Body of pancreas (tissue), 4 donors: ENCODE data around the gene ABCC3. TPM values are rescaled to one million over a fixed set of nuclear protein-coding genes. Genes with fewer than 3 reads are reported as not detected.
A peak's percentile ranks its signal among the peaks of the same experiment; 100 is the strongest.

Experiments used
- ATAC-seq: fragments of 150-250 bp; one replicate; pipeline ENCODE4 v1.9.1; 2016
- DNase-seq, 4 donors: peaks; one replicate each; pipeline ENCODE4 v3.0.0-alpha.2; 2019
- H3K27ac ChIP-seq, 4 donors: fragments of 200-600 bp; sonication (generic); 1 replicate in 3 of 4; 2 replicates in 1 of 4; pipeline versions ENCODE4 v1.5.1 to v1.6.1; 2016 to 2019; ENCODE audit warnings: mild to moderate bottlenecking in 1 of 4, mixed read lengths in 1 of 4, moderate library complexity in 1 of 4
- H3K27me3 ChIP-seq, 2 donors: fragments of 200-600 bp; sonication (generic); one replicate each; pipeline ENCODE4 v1.6.0; 2016; ENCODE audit warnings: mild to moderate bottlenecking in 1 of 2
- H3K36me3 ChIP-seq, 2 donors: fragments of 200-600 bp; sonication (generic); replicated peaks in 1 of 2; 2 replicates each; pipeline ENCODE4 v1.5.1; 2016; ENCODE audit warnings: low read depth in 2 of 2; ENCODE audit not compliant: insufficient read depth in 1 of 2
- H3K4me1 ChIP-seq: fragments of 200-600 bp; sonication (generic); one replicate; pipeline ENCODE4 v1.6.0; 2016
- H3K4me3 ChIP-seq, 2 donors: fragments of 200-600 bp; sonication (generic); 1 replicate in 1 of 2; 2 replicates in 1 of 2; pipeline ENCODE4 v1.5.1; 2016 to 2019
- H3K9me3 ChIP-seq, 3 donors: fragments of 200-600 bp; sonication (generic); 1 replicate in 2 of 3; 2 replicates in 1 of 3; pipeline ENCODE4 v1.5.1; 2016
- CTCF ChIP-seq, 7 experiments: fragments of 450-650 bp in 4 of 7; fragments of 200-600 bp in 3 of 7; sonication (generic) in 3 of 7; IDR thresholded peaks; one replicate each; pipeline ENCODE4 v1.5.1; 2016 to 2019; ENCODE audit warnings: antibody characterized with exemption in 7 of 7
- POLR2A ChIP-seq, 3 donors: fragments of 450-650 bp; IDR thresholded peaks; one replicate each; pipeline ENCODE4 v1.6.1; 2016; ENCODE audit warnings: antibody characterized with exemption in 3 of 3, mild to moderate bottlenecking in 2 of 3
- WGBS, 2 donors: methylation state at CpG; one replicate each; pipeline ENCODE4 v1.1.5; 2017; 5-methylcytosine and 5-hydroxymethylcytosine counted together
- intact Hi-C: fragments of 100-400 bp; cut with DNase I; formaldehyde crosslinking; loops from one replicate; pipeline ENCODE4 v1.15.1; 2023
- total RNA-seq, 2 donors: library from RNA; depleted of rRNA; stranded (reverse); fragments of >200 nt; gene quantifications; one replicate each; pipeline ENCODE4 v1.1.0, GENCODE V29; 2016

The ABCC3 gene
- total RNA-seq, 2 donors from 2014 or later = 130 to 163 TPM

GRCh38 chr17:50663812-50664374, 29.2 kb downstream of the ABCC3 start:
- TF ChIP-seq POLR2A (IDR thresholded peaks at IDR 0.05) = no peak
- DNase-seq = peak in 1 of 4 donors; percentile 55
- Histone ChIP-seq H3K4me1 (peaks cover 42% of the 10 kb centered on the region), H3K27me3 (no peaks in the 10 kb centered on the region), H3K36me3 (no peaks in the 10 kb centered on the region), H3K9me3 (no peaks in the 10 kb centered on the region), H3K27ac (no peak overlapping the region), H3K4me3 (no peak overlapping the region)
- 63 to 69% methylated on average over 9 to 10 of the region's 10 CpGs for WGBS, 2 donors
- intact Hi-C loops = no loop called here
- no peak for ATAC-seq

GRCh38 chr17:50664788-50665458, 30.2 kb downstream of the ABCC3 start:
- Histone ChIP-seq H3K9me3 (no peaks in the 10 kb centered on the region), H3K36me3 (no peaks in the 10 kb centered on the region), H3K27me3 (no peaks in the 10 kb centered on the region), H3K27ac (no peak overlapping the region), H3K4me1 (peaks cover 34% of the 10 kb centered on the region), H3K4me3 (no peak overlapping the region)
- no peak for TF ChIP-seq CTCF (IDR thresholded peaks at IDR 0.05)
- no peak for TF ChIP-seq POLR2A (IDR thresholded peaks at IDR 0.05)
- 88 to 92% methylated on average over 12 of the region's 12 CpGs for WGBS, 2 donors
- intact Hi-C loops = no loop called here
- DNase-seq (no peak), ATAC-seq (no peak)

- Histone ChIP-seq H3K36me3 (no peaks in the 10 kb centered on the region), H3K27me3 (no peaks in the 10 kb centered on the region), H3K27ac (no peak overlapping the region), H3K4me3 (no peak overlapping the region), H3K9me3 (no peaks in the 10 kb centered on the region), H3K4me1 (peaks cover 29% of the 10 kb centered on the region)
- 92 to 97% methylated on average over 5 of the region's 5 CpGs for WGBS, 2 donors
- ATAC-seq (no peak), DNase-seq (no peak)
- TF ChIP-seq POLR2A (IDR thresholded peaks at IDR 0.05) (no peak), CTCF (IDR thresholded peaks at IDR 0.05) (no peak)
- intact Hi-C loops = no loop called here
Observed at GRCh38 chr17:50665838-50666237, 31.2 kb downstream of the ABCC3 start.

GRCh38 chr17:50666316-50666715, 31.6 kb downstream of the ABCC3 start:
- H3K9me3 ChIP-seq = no peaks in the 10 kb centered on the region
- WGBS, 2 donors = 88 to 95% methylated on average over 8 of the region's 8 CpGs
- DNase-seq = no peak
- no peak overlapping the region for H3K4me3 ChIP-seq
- H3K27ac ChIP-seq = no peak overlapping the region
- peaks cover 28% of the 10 kb centered on the region for H3K4me1 ChIP-seq
- no peaks in the 10 kb centered on the region for H3K36me3 ChIP-seq
- no peak for TF ChIP-seq CTCF (IDR thresholded peaks at IDR 0.05)
- TF ChIP-seq POLR2A (IDR thresholded peaks at IDR 0.05) = no peak
- no peaks in the 10 kb centered on the region for H3K27me3 ChIP-seq
- intact Hi-C loops = no loop called here
- no peak for ATAC-seq

- WGBS, 2 donors = 90 to 93% methylated on average over 11 to 14 of the region's 14 CpGs
- peaks cover 19% of the 10 kb centered on the region for H3K4me1 ChIP-seq
- intact Hi-C loops = no loop called here
- no peaks in the 10 kb centered on the region for H3K36me3 ChIP-seq
- ATAC-seq = no peak
- H3K27me3 ChIP-seq = no peaks in the 10 kb centered on the region
- H3K4me3 ChIP-seq = no peak overlapping the region
- TF ChIP-seq POLR2A (IDR thresholded peaks at IDR 0.05) (no peak), CTCF (IDR thresholded peaks at IDR 0.05) (no peak)
- H3K9me3 ChIP-seq = no peaks in the 10 kb centered on the region
- no peak for DNase-seq
- H3K27ac ChIP-seq = peak overlapping the region in 1 of 4 donors; percentile 30
Observed at GRCh38 chr17:50667259-50668024, 32.8 kb downstream of the ABCC3 start.
